ENCODE data around the gene PLCD3. TPM values are rescaled to one million over a fixed set of nuclear protein-coding genes. Genes with fewer than 3 reads are reported as not detected.
A peak's percentile ranks its signal among the peaks of the same experiment; 100 is the strongest.

PLCD3 gene
- total and polyA plus RNA-seq, 9 of the 15 experiments (the other 6 are each of a cell fraction or from before 2014, with no cell fraction given), result 0.20 to 22.6 (median 7.5) TPM

GRCh38 chr17:45149037-45149668 is 16.8 kb upstream of the PLCD3 start (continued):
- TF ChIP-seq CBX8 (IDR thresholded peaks at IDR 0.05; ENCODE audit: borderline replicate concordance, extremely low read depth, low read depth, low read length, poor library complexity, severe bottlenecking) (no peak), ELF2 (CRISPR knock-in tag; IDR thresholded peaks at IDR 0.05) (peak; percentile 50; the same call in 1 of the 2 replicates), FOXP1 (CRISPR knock-in tag; IDR thresholded peaks at IDR 0.05) (0 out of 2 replicates have a peak, but pooled peaks have one; percentile 68), ZFX (CRISPR knock-in tag; IDR thresholded peaks at IDR 0.05) (peak; percentile 83), NBN (IDR thresholded peaks at IDR 0.05; ENCODE audit: low read depth) (0 out of 2 replicates have a peak, but pooled peaks have one; percentile 7), ZBTB7A (IDR thresholded peaks at IDR 0.05; ENCODE audit: borderline replicate concordance, control insufficient read depth, low read depth, low read length) (peak; percentile 95; the same call in 1 of the 2 replicates), SRF (CRISPR knock-in tag; IDR thresholded peaks at IDR 0.05) (peak in 1 of 2 experiments; percentile 62; a peak in 2 of 4 replicates), MNT (conservative IDR thresholded peaks at IDR 0.05) (0 out of 4 replicates have a peak, but pooled peaks of 1 of the 2 experiments have one; percentile 25), ZNF277 (CRISPR knock-in tag; IDR thresholded peaks at IDR 0.05; ENCODE audit: borderline replicate concordance) (no peak), CTCFL (IDR thresholded peaks at IDR 0.05; ENCODE audit: borderline replicate concordance, insufficient read depth, low read depth, low read length, poor library complexity, severe bottlenecking) (peak; percentile 8), ZBTB9 (CRISPR knock-in tag; IDR thresholded peaks at IDR 0.05) (no peak), CTBP1 (IDR thresholded peaks at IDR 0.05; ENCODE audit: borderline replicate concordance) (peak; percentile 9; the same call in 1 of the 2 replicates), SMARCC2 (IDR thresholded peaks at IDR 0.05; ENCODE audit: low read depth) (0 out of 2 replicates have a peak, but pooled peaks have one; percentile 6), FOXJ2 (tag; IDR thresholded peaks at IDR 0.05) (0 out of 2 replicates have a peak, but pooled peaks have one; percentile 11), THAP12 (CRISPR knock-in tag; IDR thresholded peaks at IDR 0.05) (peak; percentile 67; the same call in 1 of the 2 replicates), ZNF76 (CRISPR knock-in tag; IDR thresholded peaks at IDR 0.05; ENCODE audit: borderline replicate concordance) (no peak), ZNF347 (CRISPR knock-in tag; IDR thresholded peaks at IDR 0.05; ENCODE audit: low read depth) (no peak)

Measured in K562 (cell line).